C1 segment of cervical spinal cord (tissue), 14 donors: ENCODE results near the gene DHTKD1.

Experiments
- DNase-seq, 14 donors: peaks; one replicate each; lab custom pipeline; 2025; lab: John Stamatoyannopoulos, UW

DHTKD1 gene

GRCh38 chr10:12068449-12069269, at the start of gene DHTKD1:
DHTKD1 (plus strand) TSS chr10:12068954; CDS start chr10:12069034, 80 bp downstream.
- peak; percentile 71 to 98 (median 96) for DNase-seq

- DNase-seq, result no peak
Observed at GRCh38 chr10:12019283-12019971, 49.3 kb upstream of the DHTKD1 start.

- no peak for DNase-seq
Observed at GRCh38 chr10:12020574-12020973, 48.2 kb upstream of the DHTKD1 start.

- no peak for DNase-seq
Observed at GRCh38 chr10:12022580-12023257, 46.0 kb upstream of the DHTKD1 start.

- no peak for DNase-seq
Observed at GRCh38 chr10:12025591-12025990, 43.2 kb upstream of the DHTKD1 start.

- no peak for DNase-seq
Observed at GRCh38 chr10:12027539-12027938, 41.2 kb upstream of the DHTKD1 start.

- no peak for DNase-seq
Observed at GRCh38 chr10:12031404-12031803, 37.4 kb upstream of the DHTKD1 start.

- no peak for DNase-seq
Observed at GRCh38 chr10:12036073-12036655, 32.6 kb upstream of the DHTKD1 start.

GRCh38 chr10:12041766-12042408, 26.9 kb upstream of the DHTKD1 start:
- DNase-seq, result peak in 4 of 14 donors; percentile 10 to 30 (median 14)

GRCh38 chr10:12042409-12042796, 26.4 kb upstream of the DHTKD1 start:
- peak in 4 of 14 donors; percentile 45 to 71 (median 52) for DNase-seq

GRCh38 chr10:12042797-12043651, 25.7 kb upstream of the DHTKD1 start, which contains the start of gene UPF2:
UPF2 (minus strand) TSS chr10:12042809; CDS start chr10:12035423, 7,386 bp downstream.
- peak; percentile 97 to 99 (median 98) for DNase-seq

GRCh38 chr10:12045596-12045995, 23.2 kb upstream of the DHTKD1 start:
- no peak for DNase-seq

- DNase-seq, result no peak
Observed at GRCh38 chr10:12048547-12048946, 20.2 kb upstream of the DHTKD1 start.

- no peak for DNase-seq
Observed at GRCh38 chr10:12050528-12050927, 18.2 kb upstream of the DHTKD1 start.

- DNase-seq, result no peak
Observed at GRCh38 chr10:12051241-12051640, 17.5 kb upstream of the DHTKD1 start.

- DNase-seq, result no peak
Observed at GRCh38 chr10:12055732-12056131, 13.0 kb upstream of the DHTKD1 start.

GRCh38 chr10:12056748-12057147, 12.0 kb upstream of the DHTKD1 start:
- no peak for DNase-seq

GRCh38 chr10:12061124-12061523, 7.6 kb upstream of the DHTKD1 start:
- DNase-seq, result no peak

GRCh38 chr10:12062754-12063482, 5.8 kb upstream of the DHTKD1 start:
- no peak for DNase-seq

- no peak for DNase-seq
Observed at GRCh38 chr10:12063483-12063818, 5.3 kb upstream of the DHTKD1 start.
